ENCODE results near the gene ARHGAP32.

ARHGAP32 gene

DNA sequence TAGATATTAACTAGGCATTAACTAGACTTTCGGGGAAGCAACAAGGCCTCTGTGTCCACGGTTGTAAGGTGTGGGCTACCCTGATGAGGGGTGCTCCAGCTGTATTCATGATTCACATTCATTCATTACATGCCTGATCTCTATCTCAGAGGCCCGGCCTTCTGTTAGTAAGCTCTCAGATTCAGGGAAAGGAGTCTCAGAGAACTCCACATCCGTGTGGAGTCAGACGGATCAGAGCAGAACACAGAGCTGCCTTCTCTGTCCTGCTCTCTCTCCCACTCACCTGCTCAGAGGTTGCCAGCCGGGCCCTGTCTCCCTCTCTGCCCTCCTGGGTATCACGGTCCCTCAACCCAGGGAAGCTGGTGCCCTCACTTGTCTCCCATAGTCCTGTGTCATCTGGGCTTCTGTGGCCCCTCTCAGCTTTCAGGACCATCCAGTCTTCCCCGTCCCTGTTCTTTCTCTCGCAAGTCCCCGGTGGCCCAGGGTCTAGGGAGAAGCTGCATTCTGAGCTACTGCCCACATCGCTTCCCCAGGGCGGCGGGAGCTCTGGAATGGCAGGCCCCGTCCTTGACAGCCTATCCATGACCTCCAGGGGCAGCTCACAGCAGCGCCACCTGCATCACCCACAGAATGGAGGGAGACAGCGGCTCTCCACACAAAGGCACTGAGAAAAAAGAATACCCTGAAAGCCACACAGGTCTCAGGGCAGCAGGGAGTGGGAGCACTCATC is 253.8 kb downstream of the ARHGAP32 start:
- TF ChIP-seq ARNTL (CRISPR knock-in tag; IDR thresholded peaks at IDR 0.05; ENCODE audit: borderline replicate concordance, low read depth) (no peak), TOX (CRISPR knock-in tag; IDR thresholded peaks at IDR 0.05; ENCODE audit: borderline replicate concordance) (no peak)
- ATAC-seq: no peak

DNA sequence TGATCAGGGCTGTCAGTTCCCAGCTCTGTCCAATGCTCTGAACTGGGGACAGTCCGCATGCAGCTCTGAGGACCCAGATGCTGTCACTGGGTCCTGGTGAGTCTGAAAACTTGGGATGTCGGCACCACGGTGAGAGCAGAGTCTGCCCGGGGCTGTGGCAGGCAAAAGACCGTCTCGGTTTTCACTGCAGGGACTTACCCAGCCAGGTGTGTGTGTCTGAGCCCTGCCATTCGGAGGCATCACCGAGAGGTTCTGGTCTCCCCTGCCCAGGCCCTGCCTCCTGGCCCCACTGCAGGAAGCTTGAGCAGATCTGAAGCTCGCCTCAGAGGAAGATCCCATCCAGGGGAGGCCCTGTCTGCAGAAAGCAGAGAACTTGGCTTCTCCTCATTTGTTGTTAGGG is 254.6 kb downstream of the ARHGAP32 start:
- no peak for ATAC-seq
- TF ChIP-seq CSDC2 (CRISPR knock-in tag; IDR thresholded peaks at IDR 0.05) (no peak), OSR1 (CRISPR knock-in tag; IDR thresholded peaks at IDR 0.05) (no peak), CSRNP3 (CRISPR knock-in tag; IDR thresholded peaks at IDR 0.05) (no peak), ZFP30 (CRISPR knock-in tag; IDR thresholded peaks at IDR 0.05) (no peak), ESRRG (CRISPR knock-in tag; IDR thresholded peaks at IDR 0.05) (no peak), TOX (CRISPR knock-in tag; IDR thresholded peaks at IDR 0.05; ENCODE audit: borderline replicate concordance) (no peak), ZNF8 (CRISPR knock-in tag; IDR thresholded peaks at IDR 0.05) (no peak), SNAI2 (CRISPR knock-in tag; IDR thresholded peaks at IDR 0.05) (no peak), ZC3H10 (CRISPR knock-in tag; IDR thresholded peaks at IDR 0.05) (no peak), ZFP3 (CRISPR knock-in tag; IDR thresholded peaks at IDR 0.05) (no peak), ARNTL (CRISPR knock-in tag; IDR thresholded peaks at IDR 0.05; ENCODE audit: borderline replicate concordance, low read depth) (no peak)
- TF ChIP-seq, protein P1, sequence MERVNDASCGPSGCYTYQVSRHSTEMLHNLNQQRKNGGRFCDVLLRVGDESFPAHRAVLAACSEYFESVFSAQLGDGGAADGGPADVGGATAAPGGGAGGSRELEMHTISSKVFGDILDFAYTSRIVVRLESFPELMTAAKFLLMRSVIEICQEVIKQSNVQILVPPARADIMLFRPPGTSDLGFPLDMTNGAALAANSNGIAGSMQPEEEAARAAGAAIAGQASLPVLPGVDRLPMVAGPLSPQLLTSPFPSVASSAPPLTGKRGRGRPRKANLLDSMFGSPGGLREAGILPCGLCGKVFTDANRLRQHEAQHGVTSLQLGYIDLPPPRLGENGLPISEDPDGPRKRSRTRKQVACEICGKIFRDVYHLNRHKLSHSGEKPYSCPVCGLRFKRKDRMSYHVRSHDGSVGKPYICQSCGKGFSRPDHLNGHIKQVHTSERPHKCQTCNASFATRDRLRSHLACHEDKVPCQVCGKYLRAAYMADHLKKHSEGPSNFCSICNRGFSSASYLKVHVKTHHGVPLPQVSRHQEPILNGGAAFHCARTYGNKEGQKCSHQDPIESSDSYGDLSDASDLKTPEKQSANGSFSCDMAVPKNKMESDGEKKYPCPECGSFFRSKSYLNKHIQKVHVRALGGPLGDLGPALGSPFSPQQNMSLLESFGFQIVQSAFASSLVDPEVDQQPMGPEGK (CRISPR knock-in tag; IDR thresholded peaks at IDR 0.05; ENCODE audit: borderline replicate concordance): no peak

GRCh38 chr11:128936606-128937251 is 255.4 kb downstream of the ARHGAP32 start:
- ATAC-seq: no peak
- TF ChIP-seq, protein P2, sequence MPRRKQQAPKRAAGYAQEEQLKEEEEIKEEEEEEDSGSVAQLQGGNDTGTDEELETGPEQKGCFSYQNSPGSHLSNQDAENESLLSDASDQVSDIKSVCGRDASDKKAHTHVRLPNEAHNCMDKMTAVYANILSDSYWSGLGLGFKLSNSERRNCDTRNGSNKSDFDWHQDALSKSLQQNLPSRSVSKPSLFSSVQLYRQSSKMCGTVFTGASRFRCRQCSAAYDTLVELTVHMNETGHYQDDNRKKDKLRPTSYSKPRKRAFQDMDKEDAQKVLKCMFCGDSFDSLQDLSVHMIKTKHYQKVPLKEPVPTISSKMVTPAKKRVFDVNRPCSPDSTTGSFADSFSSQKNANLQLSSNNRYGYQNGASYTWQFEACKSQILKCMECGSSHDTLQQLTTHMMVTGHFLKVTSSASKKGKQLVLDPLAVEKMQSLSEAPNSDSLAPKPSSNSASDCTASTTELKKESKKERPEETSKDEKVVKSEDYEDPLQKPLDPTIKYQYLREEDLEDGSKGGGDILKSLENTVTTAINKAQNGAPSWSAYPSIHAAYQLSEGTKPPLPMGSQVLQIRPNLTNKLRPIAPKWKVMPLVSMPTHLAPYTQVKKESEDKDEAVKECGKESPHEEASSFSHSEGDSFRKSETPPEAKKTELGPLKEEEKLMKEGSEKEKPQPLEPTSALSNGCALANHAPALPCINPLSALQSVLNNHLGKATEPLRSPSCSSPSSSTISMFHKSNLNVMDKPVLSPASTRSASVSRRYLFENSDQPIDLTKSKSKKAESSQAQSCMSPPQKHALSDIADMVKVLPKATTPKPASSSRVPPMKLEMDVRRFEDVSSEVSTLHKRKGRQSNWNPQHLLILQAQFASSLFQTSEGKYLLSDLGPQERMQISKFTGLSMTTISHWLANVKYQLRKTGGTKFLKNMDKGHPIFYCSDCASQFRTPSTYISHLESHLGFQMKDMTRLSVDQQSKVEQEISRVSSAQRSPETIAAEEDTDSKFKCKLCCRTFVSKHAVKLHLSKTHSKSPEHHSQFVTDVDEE (CRISPR knock-in tag; IDR thresholded peaks at IDR 0.05): no peak
- TF ChIP-seq, protein P1 (CRISPR knock-in tag; IDR thresholded peaks at IDR 0.05; ENCODE audit: borderline replicate concordance): no peak
- no peak for TF ChIP-seq ZNF565 (CRISPR knock-in tag; conservative IDR thresholded peaks at IDR 0.05; ENCODE audit: low read depth)
- no peak for TF ChIP-seq GLIS3 (CRISPR knock-in tag; IDR thresholded peaks at IDR 0.05)
- TF ChIP-seq TCF4 (CRISPR knock-in tag; IDR thresholded peaks at IDR 0.05; ENCODE audit: borderline replicate concordance): no peak
- no peak for TF ChIP-seq ARNTL (CRISPR knock-in tag; IDR thresholded peaks at IDR 0.05; ENCODE audit: borderline replicate concordance, low read depth)
- no peak for TF ChIP-seq PPARA (CRISPR knock-in tag; IDR thresholded peaks at IDR 0.05; ENCODE audit: borderline replicate concordance)
- TF ChIP-seq ISL1 (CRISPR knock-in tag; IDR thresholded peaks at IDR 0.05): no peak
- no peak for TF ChIP-seq ZNF70 (CRISPR knock-in tag; IDR thresholded peaks at IDR 0.05)
- TF ChIP-seq SNAI2 (CRISPR knock-in tag; IDR thresholded peaks at IDR 0.05): no peak
- no peak for TF ChIP-seq ESRRG (CRISPR knock-in tag; IDR thresholded peaks at IDR 0.05)
- no peak for TF ChIP-seq TOX (CRISPR knock-in tag; IDR thresholded peaks at IDR 0.05; ENCODE audit: borderline replicate concordance)
- TF ChIP-seq CREB5 (CRISPR knock-in tag; IDR thresholded peaks at IDR 0.05; ENCODE audit: low read depth): no peak
- TF ChIP-seq ZFP30 (CRISPR knock-in tag; IDR thresholded peaks at IDR 0.05): no peak
